Measurements from ENCODE around the gene PANK2.
"Not testable (repeated sequence)": the region's sequence is repeated elsewhere in the genome, so short reads cannot be mapped to it uniquely, and the experiment has no call there.

PANK2 gene

DNA sequence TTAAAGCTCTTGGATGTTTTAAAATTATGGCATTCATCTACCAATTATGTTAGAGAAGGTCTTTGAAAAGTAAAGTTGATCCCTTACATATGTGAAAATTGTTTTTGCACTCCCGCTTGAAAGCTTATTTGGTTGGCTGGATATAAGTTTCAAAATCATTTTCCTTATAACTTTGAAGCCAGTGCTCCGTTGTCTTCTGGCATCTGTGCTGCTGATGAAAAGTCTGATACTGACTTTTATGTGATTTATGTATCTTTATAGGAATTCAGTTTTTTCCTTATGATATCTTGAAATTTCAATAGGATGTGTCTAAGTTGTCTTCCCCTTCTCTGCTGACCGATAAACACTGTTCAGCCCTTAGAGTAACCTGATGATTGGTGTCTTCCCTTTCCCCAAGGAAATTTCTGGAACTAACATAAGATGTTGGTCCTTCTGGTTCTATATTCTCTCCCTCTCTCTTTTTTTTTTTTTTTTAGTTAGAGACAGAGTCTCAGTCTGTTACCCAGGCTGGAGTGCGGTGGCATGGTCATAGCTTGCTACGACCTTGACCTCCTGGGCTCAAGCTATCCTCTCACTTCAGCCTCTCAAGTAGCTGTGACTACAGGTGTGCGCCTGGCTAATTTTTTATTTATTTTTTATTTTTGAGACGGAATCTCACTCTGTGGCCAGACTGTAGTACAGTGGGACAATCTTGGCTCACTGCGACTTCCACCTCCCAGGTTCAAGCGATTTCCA, 12.7 kb downstream of the PANK2 start:
- no peak for DNase-seq

DNA sequence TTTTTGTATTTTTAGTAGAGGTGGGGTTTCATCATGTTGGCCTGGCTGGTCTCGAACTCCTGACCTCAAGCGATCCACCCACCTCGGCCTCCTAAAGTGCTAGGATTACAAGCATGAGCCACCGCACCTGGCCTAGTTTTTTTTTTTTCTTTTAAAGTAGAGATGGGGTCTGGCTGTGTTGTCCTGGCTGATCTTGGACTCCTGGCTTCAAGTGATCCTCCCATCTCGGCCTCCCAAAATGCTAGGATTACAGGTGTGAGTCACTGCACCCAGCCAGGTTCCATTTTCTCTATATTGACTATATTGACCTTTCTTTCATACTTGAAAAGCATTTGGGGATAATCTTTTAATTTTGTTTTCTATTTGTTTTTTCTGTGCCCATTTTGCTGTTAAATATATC, 13.3 kb downstream of the PANK2 start:
- DNase-seq, result no peak

DNA sequence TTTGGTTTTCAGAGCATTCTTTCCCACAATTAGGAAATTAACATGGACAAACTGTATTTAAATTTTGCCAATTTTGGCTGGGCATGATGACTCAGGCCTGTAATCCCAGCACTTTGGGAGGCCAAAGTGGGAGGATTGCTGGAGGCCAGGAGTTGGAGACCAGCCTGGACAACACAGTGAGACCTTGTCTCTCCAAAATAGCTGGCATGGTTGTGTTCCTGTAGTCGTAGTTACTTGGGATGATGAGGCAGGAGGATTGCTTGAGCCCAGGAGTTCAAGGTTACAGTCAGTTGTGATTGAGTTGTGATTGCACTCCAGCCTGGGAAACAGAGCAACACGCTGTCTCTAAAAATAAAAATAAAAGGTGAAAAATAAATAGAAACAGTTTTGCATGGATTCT, 15.0 kb downstream of the PANK2 start:
- DNase-seq, result no peak

DNA sequence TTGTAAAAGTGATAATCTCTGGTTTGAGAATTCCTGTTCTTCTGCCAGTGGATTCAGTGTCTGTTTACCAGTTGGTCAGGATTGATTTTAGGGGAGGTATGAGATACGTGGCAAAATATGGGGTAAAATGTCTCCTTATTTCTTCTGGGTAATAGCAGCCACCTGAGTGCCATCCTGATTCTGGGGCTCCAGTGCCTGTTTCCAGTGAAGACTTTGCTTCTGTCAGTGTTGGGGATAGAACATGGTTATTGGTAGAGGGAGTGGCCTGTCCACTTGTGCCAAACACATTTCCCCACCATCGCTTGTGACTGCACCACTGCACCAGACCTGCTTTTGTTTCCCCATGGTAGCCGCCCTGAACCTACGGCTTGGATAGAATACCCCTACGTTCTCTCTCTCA, 15.7 kb downstream of the PANK2 start:
- DNase-seq, result no peak

DNA sequence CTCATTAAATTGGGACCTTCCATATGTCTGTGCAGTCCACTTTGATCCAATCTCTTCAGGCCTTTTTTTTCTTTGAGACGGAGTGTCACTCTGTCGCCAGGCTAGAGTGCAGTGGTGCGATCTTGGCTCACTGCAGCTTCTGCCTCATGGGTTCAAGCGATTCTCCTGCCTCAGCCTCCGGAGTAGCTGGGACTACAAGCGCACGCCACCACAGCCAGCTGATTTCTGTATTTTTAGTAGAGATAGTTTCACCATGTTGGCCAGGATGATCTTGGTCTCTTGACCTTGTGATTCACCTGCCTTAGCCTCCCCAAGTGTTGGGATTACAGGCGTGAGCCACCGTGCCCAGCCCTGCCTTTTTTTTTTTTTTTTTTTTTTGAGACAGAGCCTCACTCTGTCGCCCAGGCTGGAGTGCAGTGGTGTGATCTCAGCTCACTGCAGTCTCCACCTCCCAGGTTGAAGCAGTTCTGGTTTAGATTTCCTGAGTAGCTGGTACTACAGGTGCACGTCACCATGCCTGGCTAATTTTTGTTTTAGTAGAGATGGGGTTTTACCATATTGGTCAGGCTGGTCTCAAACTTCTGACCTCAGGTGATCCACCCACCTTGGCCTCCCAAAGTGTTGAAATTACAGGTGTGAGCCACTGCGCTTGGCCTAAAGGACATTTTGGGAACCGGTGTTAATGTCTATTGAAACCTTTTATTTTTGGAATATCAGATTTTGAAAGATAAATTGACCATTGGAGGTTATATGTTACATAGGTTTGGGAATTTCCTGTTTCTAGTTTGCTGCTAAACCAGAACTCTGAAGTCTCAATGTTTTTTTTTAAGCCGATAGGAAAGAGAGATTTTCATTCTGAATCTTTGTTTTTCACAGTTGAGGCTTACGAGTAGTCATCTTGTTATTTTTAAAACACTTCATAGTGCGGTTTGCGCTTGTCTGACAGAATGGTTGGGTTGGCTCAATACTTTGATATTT, 17.8 kb downstream of the PANK2 start:
- DNase-seq, result not testable (repeated sequence)

DNA sequence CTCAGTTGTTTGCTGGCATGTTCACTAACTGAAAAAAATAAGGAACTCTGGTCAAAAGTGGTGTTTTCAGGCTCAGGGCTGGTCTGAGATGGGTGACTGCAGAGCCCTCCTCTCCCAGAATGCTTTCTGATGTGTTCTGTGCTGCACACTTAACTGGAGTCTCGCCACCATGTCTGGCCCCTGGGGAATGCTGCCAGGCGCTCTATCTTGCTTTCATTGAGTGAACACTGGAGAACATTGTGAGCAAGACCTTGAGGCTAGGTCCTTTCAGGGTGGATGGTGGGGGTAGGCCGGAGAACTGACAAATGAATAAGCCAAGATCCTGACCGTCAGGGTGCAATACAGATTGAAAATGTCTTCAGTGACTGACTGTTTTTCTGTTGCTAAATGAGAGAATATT, 19.5 kb downstream of the PANK2 start:
- DNase-seq, result no peak

DNA sequence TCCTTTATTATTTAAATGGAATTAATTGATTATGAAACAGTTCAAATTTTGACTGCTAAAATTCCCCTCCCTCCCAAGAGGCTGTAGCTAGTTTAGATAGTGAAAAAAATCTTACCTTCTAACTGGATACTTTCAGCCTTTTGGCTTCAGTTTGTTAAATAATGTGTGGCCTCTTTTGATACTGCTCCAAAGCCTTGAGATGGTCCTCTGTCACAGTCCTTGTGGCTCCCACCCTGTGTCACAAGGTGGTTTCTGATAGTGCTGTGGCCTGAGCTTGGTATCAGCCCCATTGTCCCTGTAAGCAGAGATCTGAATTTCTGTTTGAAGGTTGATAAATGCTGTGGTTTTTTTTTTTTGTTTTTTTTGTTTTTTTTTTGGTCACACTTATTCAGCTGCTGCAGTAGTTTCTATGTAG, 20.8 kb downstream of the PANK2 start:
- no peak for DNase-seq

DNA sequence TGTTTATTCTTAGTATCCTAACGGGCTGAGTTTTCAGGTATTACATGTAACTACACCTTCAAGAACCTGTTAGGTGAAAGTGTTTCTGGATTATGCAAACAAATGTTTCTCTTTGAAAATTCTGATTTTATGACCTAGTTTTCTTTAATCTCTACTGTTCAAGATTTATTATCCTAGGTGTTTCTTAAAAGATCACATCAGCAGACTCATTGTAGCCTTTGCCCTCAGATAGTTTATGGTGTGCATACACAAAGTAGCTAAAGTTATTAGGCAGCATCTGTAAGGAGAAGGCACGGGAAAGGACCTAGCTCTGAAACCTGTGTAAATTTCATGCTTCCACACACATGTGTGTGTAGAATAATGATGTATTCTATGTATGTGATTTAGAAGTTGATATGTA, 21.7 kb downstream of the PANK2 start:
- no peak for DNase-seq

DNA sequence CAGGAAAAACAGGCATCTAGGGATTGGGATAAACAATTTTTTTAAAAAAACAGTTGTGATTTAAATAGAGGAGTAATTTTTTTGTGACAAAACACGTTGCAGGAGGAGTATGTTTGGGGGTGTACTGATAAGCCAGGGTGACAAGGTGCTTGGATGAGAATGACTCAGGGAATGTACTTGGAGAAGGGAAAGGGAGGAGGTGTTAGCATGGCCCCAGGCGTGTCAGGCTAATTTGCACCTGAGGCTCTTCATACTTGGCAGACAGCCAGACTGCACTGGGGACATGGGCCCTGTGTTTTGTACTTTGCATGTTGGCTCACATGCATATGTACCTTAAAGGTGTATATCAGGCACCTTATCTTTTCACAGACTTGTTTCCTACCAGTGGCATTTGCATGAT, 22.8 kb downstream of the PANK2 start:
- DNase-seq, result no peak

DNA sequence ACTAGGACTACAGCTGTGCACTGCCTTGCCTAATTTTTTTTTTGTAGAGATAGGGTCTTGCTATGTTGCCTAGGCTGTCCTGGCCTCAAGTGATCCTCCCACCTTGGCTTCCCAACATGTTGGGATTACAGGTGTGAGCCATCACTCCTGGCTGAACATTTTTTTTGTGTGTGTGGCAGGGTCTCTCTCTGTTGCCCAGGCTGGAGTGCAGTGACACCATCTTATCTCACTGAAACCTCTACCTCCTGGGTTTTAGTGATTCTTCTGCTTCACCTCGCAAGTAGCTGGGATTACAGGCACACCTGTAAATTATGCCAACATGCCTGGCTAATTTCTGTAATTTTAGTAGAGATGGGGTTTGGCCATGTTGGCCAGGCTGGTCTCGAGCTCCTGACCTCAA, 25.3 kb downstream of the PANK2 start:
- no peak for DNase-seq

DNA sequence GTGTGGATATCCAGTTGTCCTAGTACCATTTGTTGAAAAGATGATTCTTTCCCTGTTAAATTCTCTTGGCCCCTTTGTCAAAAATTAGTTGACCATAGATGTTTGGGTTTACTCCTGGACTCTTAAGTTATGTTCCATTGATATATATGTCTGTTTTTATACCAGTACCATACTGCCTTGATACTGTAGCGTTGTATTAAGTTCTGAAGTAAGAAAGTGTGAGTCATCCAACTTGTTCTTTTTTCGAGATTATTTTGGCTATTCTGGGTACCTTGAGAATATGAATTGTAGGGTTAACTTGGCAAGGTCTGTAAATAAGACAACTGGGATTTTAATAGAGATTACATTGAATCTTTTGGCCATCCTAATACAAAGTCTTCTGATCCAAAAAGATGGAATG, 26.5 kb downstream of the PANK2 start:
- DNase-seq, result no peak

DNA sequence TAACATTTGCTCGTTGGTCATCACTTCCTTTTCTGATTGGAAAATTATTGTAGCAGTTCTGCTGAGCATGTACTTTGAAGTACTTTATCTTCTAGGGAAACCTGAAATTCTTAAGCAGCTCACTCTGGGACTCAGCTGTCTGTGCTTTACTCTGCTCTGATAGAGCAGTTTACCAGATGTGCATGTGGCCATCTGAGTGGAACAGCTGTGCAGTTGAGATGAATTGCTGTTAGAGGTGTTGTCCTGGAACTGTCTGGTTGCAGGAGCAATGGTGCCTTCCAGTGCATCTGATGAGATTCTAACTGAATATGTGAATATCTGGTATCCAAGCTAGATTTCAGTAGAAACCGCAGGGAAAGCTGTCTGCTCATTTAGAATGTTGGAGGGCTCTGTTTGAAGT, 27.2 kb downstream of the PANK2 start:
- DNase-seq, result no peak

DNA sequence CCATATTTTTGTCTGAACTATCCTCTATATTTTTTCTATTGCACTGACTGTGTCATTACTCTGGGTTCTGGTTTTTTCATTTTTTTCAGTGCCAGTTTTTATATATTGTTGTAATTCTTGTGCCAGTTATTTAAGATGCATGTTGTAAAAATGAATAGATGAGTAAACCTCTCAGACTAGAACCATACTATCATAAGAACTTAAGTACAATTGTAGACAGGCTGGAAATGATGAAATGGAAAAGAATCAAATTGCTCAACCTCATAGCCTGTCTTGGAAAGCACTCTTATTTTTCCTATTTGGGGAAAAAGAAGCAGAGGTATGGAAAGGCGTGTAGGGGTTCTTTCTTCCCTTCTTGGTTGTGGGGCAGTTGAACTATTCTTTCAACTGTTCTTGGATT, 30.2 kb downstream of the PANK2 start:
- no peak for DNase-seq

DNA sequence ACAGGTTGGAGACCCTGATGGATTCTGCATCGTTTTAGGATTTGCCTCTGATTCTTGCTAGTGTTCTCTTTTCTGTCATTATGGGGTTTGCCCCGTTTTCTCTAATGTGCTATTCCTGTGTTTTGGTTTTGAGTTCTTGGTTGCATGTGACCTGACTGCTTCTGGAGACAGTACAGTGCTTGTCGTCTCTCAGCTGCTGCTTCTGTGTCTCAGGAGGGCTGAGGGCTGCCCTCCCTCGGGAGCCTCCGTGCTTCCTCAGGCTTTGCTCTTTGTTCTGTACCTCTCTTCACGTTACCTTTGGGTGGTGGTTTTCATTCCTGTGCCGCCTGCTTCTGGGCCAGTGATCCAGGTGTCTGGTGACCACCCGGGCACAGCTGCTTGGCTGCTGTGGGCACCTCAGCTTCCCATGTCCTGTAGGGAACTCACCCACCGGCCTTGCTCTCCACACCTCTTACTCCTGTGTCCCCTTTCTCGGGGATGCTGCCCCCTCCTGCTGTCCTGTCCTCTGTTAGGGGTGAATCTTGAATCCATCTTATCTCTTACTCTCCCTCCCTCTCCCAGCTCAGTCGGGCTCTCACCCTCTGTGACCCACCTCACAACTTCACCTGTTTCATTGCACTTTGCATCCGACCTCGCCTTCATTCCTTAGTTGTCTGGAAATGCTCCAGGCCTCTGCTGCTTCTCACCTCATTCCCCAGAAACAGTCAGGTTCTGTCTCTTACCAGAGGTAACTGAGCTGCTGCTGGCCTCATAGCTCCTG, 33.2 kb downstream of the PANK2 start:
- no peak for DNase-seq

DNA sequence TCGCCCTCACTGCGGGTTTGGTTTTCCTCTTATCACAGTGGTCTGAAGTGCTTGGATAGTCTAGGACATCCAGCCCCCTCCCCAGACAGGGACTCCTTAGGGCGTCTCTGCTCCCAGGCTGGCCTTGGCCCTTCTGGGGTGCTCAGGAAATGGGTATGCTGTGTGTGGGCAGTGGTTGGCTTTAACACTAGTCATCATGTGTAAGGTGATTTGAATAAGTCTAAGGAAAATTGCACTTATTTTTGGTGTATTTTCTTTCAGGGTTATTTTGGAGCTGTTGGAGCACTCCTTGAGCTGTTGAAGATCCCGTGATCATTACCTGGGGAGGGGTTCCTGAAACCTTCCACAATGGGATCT, 33.8 kb downstream of the PANK2 start:
- no peak for DNase-seq

DNA sequence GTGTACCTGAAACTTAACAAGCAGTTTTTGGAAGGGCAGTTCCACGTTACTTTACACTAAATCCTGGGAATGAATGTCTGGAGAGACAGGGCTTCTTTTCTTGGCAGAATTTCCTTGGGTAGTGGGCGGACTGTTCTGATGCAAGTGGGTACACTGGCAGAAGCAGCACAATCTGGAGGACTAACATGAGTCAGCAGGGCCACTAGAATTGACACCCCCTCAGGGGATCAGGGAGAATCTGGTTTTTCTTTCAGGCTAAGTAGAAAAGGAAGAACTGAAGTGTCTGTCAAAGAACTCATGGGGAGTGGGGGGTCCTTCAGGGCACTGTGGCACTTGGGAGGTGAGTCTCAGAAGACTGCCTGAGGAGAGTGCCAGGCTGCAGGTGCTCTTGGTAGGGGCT, 34.6 kb downstream of the PANK2 start:
- DNase-seq, result no peak

DNA sequence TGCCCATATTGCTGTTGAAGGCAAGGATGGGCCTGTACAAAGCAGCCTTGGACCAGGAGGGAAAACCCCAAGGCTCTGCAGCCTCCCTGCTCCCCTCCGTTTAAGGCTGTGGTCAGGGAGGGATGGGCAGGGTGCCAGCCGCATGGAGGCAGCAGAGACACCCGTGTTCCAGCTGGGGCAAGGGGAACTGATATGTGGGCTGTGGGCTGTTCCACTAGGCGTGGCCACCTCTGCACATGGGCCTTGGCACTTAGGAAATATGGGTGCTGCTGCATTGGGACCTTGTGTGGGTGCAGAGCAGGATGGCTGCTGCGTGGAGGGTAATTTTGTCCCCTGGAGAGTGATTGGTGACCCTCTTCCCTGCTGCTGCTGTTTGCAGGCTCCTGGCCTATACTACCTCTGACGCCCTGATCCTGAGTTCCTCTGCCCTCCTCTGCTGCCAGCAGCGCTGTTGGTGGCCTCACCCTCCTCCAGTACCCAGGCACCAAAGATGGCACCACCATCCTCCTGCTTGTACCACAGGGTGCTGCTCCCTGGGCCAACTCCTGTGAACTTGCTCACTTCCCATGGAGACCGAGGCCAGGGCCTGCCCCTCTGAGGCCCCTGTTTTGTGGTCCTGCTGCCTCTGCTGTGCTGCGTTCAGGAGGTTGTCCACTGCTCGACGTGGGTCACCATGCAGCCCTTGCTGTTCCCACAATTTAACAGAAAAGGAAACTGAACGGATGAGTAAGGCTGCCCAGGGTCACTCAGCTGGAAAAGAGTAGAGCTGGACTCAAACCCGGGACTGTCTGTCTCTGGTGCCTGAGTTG, 35.3 kb downstream of the PANK2 start:
- no peak for DNase-seq

DNA sequence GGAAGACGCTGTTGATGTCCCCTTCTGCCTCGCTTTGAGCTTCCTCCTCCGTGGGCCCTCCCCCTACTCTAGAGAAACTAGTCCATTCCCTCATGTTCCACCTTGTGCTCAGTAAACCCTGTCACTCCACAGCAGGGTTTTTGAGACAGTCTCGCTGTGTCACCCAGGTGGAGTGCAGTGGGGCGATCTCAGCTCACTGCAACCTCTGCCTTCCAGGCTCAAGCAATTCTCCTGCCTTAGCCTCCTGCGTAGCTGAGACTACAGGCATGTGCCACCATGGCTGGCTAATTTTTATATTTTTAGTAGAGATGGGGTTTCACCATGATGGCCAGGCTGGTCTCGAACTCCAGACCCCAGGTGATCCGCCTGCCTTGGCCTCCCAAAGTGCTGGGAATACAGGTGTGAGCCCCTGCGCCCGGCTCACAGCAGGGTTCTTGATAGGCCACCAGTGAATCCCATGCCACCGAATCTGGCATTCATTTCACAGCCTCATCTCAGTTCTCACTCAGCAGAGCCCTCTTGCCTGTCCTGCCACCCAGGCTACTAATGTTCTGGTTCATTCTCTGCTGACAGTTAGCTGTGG, 36.0 kb downstream of the PANK2 start:
- DNase-seq, result no peak

DNA sequence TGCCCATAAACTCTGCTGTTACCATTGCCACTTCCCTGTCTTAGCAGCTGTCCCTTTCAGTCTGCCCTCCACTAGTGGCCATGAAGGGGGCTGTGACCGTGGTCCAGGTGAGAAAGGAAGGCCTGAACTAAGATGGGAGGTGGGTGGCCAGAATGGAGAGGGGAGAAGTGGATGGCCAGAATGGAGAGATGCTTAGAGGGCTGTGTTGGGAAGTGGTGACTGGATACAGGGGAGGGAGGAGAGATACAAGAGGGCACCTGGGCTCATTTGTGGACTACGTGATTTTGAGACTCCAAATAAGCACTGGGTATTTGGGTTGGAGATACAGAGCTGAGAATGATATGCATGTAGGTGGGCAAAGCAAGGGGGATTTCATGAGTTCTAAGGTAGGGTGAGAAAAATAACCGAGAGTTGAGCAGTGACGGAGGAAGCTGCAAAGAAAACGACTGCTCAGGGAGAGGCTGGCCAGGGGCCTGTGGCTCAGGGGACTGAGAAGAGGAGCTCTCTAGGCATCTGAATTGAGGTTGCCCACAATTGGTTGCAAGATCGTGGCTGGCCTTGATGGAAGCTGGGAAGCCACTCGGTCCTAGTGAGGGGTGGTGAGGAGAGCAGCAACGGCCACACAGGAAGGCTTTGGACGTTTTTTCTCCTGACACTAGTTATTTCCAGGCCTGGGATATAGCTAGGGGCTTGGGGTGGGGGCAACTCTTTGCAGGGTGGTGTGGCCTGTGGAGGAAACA, 36.9 kb downstream of the PANK2 start:
- DNase-seq, result no peak

DNA sequence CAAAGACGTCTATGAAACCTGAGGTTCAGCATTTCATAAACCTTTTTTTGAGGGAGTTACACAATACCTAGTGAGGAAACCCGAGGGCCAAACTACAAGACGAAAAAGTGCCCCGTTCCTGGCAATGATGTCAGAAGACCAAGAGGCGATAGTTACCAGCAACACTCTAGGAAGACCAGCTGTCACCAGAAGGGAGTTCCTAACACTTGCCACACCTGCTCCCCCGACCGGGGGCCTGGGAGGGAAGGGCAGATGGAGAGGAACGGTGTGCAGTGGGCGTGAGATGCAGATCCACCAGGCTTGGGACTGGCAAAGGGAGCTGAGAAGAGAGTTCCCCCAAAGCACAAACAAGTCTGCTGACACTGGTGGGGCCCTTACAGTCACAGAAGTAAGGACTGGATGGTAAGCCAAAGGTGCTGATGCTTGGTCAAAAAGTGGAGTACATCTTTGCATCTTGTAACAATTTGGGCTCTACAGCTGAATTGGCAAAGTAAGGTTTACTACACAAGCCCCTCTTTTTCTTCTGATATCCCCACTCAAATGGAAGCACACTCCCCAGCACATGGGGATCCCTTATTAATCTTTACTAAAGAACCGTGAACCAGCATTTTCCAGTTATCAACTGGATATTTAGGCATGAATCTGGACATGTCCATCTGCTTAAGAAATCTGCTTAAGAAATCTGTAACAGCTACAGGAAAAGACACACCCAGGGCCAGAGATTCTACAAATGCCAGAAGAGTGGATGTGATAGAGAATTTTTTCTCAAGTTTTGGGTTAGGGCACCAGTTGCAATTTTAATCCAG, 38.5 kb downstream of the PANK2 start:
- DNase-seq, result peak; percentile 64

DNA sequence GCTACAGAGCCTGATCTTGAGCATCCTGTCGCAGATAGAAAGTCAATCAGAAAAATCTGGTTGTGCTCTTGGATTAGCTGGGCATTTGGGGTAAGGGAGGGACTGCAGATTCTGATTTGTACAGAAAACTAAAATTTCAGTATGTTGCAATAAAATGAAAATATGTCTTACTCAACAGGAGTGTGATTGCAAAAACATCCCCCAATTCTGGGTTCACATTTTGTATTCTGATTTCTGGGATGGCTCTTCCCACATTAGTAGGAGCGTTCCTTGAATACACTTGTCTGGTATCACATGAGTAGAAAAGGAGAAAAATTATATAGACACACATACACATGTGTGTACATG, 40.5 kb downstream of the PANK2 start:
- DNase-seq, result no peak
